OCI-LY7 (cell line): ENCODE data around the gene ECM2. TPM values are rescaled to one million over a fixed set of nuclear protein-coding genes. Genes with fewer than 3 reads are reported as not detected.

Experiments used
- BruUV-seq: library from RNA; stranded (reverse); fragments of 400-500 nt; replicated peaks from 2 replicates; lab custom pipeline; 2021; lab: Mats Ljungman, UMichigan
- CTCF ChIA-PET: fragments of 300-600 bp; sonication (Branson Sonifier 250); formaldehyde crosslinking; loops from one replicate; lab custom pipeline; 2022; ENCODE audit warnings: antibody characterized with exemption; ENCODE audit not compliant: unreplicated experiment; lab: Charles Lee
- POLR2A ChIA-PET: fragments of 300-600 bp; sonication (Branson Sonifier 250); formaldehyde crosslinking; loops from one replicate; lab custom pipeline; 2022; ENCODE audit warnings: antibody characterized with exemption; lab: Charles Lee
- DNase-seq: peaks from one replicate; pipeline ENCODE4 v3.0.0-alpha.2; 2015; ENCODE audit warnings: low spot score
- H2AFZ ChIP-seq: fragments of 200-600 bp; sonication (generic), shearing (Covaris generic); 2 replicates; pipeline ENCODE4 v1.6.1; 2014; ENCODE audit warnings: mild to moderate bottlenecking, antibody characterized with exemption, low read length, moderate library complexity
- H3K27ac ChIP-seq: fragments of 200-600 bp; sonication (generic); 2 replicates; pipeline ENCODE4 v1.5.1; 2014; ENCODE audit warnings: mixed run types, low read depth, mild to moderate bottlenecking, moderate library complexity, low read length, inconsistent platforms; ENCODE audit not compliant: poor library complexity, severe bottlenecking
- H3K36me3 ChIP-seq: fragments of 200-600 bp; sonication (generic); 2 replicates; pipeline ENCODE4 v1.6.1; 2014; ENCODE audit warnings: mild to moderate bottlenecking, antibody characterized with exemption, low read length, moderate library complexity, mixed read lengths; ENCODE audit not compliant: insufficient read depth
- H3K4me1 ChIP-seq: fragments of 200-600 bp; sonication (generic); 2 replicates; pipeline ENCODE4 v1.5.1; 2014; ENCODE audit warnings: mild to moderate bottlenecking, low read length; ENCODE audit not compliant: insufficient read depth, poor library complexity, severe bottlenecking
- H3K4me2 ChIP-seq: fragments of 200-600 bp; sonication (generic); 2 replicates; pipeline ENCODE4 v1.6.1; 2014; ENCODE audit warnings: mild to moderate bottlenecking, low read length
- H3K4me3 ChIP-seq: fragments of 200-600 bp; sonication (generic); 2 replicates; pipeline ENCODE4 v1.5.1; 2014; ENCODE audit warnings: mild to moderate bottlenecking, low read depth, low read length; ENCODE audit not compliant: poor library complexity, severe bottlenecking
- H3K79me2 ChIP-seq: fragments of 200-600 bp; sonication (generic); 2 replicates; pipeline ENCODE4 v1.6.1; 2016; ENCODE audit warnings: low read depth, mild to moderate bottlenecking, low read length, moderate library complexity, mixed read lengths; ENCODE audit not compliant: insufficient read depth
- H3K9me2 ChIP-seq: fragments of 200-600 bp; sonication (generic); 2 replicates; pipeline ENCODE4 v1.6.1; 2016; ENCODE audit warnings: mild to moderate bottlenecking, low read length, mixed read lengths; ENCODE audit not compliant: insufficient read depth
- H3K9me3 ChIP-seq: fragments of 200-600 bp; sonication (generic); 2 replicates; pipeline ENCODE4 v1.6.1; 2014; ENCODE audit warnings: mild to moderate bottlenecking, mixed run types, low read length, mixed read lengths
- H4K20me1 ChIP-seq: fragments of 200-600 bp; sonication (generic); 2 replicates; pipeline ENCODE4 v1.6.1; 2014; ENCODE audit warnings: mild to moderate bottlenecking, antibody characterized with exemption, low read length, moderate library complexity, mixed read lengths; ENCODE audit not compliant: insufficient read depth
- CTCF ChIP-seq: fragments of 200-600 bp; sonication (generic); conservative IDR thresholded peaks from 2 replicates; pipeline ENCODE4 v1.5.1; 2014; ENCODE audit warnings: mild to moderate bottlenecking, antibody characterized with exemption, low read length, moderate library complexity, mixed read lengths
- EZH2phosphoT487 ChIP-seq: fragments of 200-600 bp; sonication (generic); IDR thresholded peaks from 2 replicates; pipeline ENCODE4 v1.6.1; 2018; ENCODE audit warnings: low read depth, borderline replicate concordance, mild to moderate bottlenecking, mixed run types, antibody characterized with exemption, low read length, moderate library complexity, mixed read lengths
- intact Hi-C: fragments of 100-400 bp; cut with micrococcal nuclease; formaldehyde crosslinking; loops from one replicate; pipeline ENCODE4 v1.10.0; 2022; ENCODE audit not compliant: unreplicated experiment
- total RNA-seq, 2 experiments: library from RNA; depleted of rRNA in 1 of 2; stranded (reverse); fragments of >200 nt in 1 of 2; shearing (Covaris generic) in 1 of 2; gene quantifications; 2 replicates each; pipeline ENCODE4 v1.2.3, GENCODE V29; 2014 to 2022

Gene ECM2
- total RNA-seq, 2 experiments from 2014 or later: not detected

DNA sequence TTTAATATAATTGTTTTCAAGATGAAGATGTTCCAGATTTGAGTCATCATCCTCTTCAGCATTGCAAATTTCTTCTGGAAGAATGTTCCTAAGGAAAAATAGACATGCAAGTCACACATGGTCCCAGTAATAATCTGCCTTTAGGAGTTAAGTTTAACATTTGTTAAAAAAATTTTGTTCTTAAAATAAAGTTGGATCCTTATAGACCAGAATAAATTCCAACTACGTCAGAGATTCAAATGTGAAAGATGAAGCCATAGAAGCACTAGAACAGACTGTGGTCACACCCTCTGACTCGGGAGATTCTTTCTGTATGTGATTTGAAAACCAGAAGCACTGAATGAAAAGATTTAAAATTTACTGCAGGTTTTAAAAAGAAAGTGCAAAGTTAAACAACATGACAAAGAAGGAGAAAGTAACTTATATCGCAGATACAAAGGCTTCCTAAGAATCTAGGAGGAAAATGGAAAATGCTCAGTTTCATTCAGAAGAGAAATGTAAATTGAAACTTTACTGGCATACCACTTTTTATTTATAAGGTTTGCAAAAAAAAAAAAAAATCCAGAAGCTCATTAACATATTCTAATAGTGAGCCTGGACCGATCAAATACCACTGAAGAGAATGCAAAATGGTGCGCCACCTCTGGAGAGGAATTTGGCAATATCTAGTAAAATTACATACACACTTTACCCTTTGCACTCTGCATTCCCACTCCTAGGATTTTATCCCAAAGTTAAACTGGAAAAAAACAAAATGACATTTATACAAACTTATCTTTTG lies 39.2 kb downstream of the ECM2 start:
- Histone ChIP-seq H3K79me2 (no peaks in the 10 kb centered on the region), H3K4me1 (no peaks in the 10 kb centered on the region), H3K9me3 (no peaks in the 10 kb centered on the region), H3K4me2 (no peak overlapping the region), H3K27ac (no peak overlapping the region), H2AFZ (no peak overlapping the region), H3K36me3 (no peaks in the 10 kb centered on the region), H3K9me2 (no peaks in the 10 kb centered on the region), H4K20me1 (no peaks in the 10 kb centered on the region), H3K4me3 (no peak overlapping the region)
- CTCF ChIA-PET: no interaction called here
- POLR2A ChIA-PET: interaction anchor here (0.5 kb wide), 1 partner anchor 534 kb away, joined by 4 read pairs; no protein-coding TSS in a partner anchor
- TF ChIP-seq EZH2phosphoT487: no peak
- TF ChIP-seq CTCF: no peak
- no peak for DNase-seq
- intact Hi-C loops: no loop called here
- BruUV-seq: no TSS peak

- Histone ChIP-seq H3K9me2 (no peaks in the 10 kb centered on the region), H3K79me2 (no peaks in the 10 kb centered on the region), H3K27ac (no peak overlapping the region), H2AFZ (no peak overlapping the region), H3K4me2 (no peak overlapping the region), H3K36me3 (no peaks in the 10 kb centered on the region), H4K20me1 (no peaks in the 10 kb centered on the region), H3K4me1 (no peaks in the 10 kb centered on the region), H3K9me3 (no peaks in the 10 kb centered on the region), H3K4me3 (no peak overlapping the region)
- DNase-seq: no peak
- ChIA-PET CTCF (no interaction called here), POLR2A (interaction anchor here (0.7 to 1.4 kb wide), 2 partner anchors 56 to 193 kb away, joined by 3 read pairs; no protein-coding TSS in a partner anchor)
- TF ChIP-seq EZH2phosphoT487 (no peak), CTCF (no peak)
- no TSS peak for BruUV-seq
- intact Hi-C loops: no loop called here
Measured at GRCh38 chr9:92494856-92495255, 40.9 kb downstream of the ECM2 start.

DNA sequence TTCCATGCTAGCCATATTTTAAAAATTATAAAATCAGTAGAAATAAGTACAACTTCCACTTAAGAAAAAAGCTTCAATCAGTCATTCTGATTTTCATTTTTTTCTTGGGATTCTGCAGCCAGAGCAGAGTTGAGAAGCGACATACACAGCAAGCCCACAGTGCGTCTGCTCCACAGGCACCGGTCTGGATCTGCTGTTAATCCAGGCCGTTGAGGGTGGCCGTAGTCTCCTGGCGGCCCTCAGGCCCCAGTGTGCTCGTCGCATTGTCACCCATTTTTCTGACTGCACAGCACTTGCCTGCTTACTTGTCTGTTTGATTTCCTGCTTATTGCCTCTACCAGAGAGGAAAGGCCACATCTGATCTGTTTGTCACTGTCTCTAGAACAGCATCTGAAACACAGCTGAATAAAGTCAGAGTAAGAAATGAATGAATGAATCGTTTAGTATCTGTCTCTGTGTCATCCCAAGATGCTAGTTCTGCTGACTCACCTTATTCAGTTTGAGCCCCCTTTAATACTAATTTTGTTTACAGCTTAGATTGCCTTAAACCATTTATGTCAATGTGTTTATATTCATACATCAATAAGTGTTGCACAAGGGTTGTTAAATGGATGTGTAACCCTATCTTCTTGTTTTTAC lies 41.9 kb downstream of the ECM2 start:
- POLR2A ChIA-PET: no interaction called here
- Histone ChIP-seq H3K27ac (no peak overlapping the region), H3K79me2 (no peaks in the 10 kb centered on the region), H4K20me1 (no peaks in the 10 kb centered on the region), H3K9me2 (no peaks in the 10 kb centered on the region), H3K4me3 (no peak overlapping the region), H3K36me3 (no peaks in the 10 kb centered on the region), H2AFZ (no peak overlapping the region), H3K9me3 (no peaks in the 10 kb centered on the region), H3K4me1 (no peaks in the 10 kb centered on the region), H3K4me2 (no peak overlapping the region)
- intact Hi-C loops: no loop called here
- CTCF ChIA-PET: no interaction called here
- no TSS peak for BruUV-seq
- DNase-seq: no peak
- TF ChIP-seq EZH2phosphoT487 (no peak), CTCF (no peak)
